ENCODE data around the gene MCL1. TPM values are rescaled to one million over a fixed set of nuclear protein-coding genes. Genes with fewer than 3 reads are reported as not detected.

Gene MCL1
- total RNA-seq, 1 donor from 2014 or later = 179 TPM

DNA sequence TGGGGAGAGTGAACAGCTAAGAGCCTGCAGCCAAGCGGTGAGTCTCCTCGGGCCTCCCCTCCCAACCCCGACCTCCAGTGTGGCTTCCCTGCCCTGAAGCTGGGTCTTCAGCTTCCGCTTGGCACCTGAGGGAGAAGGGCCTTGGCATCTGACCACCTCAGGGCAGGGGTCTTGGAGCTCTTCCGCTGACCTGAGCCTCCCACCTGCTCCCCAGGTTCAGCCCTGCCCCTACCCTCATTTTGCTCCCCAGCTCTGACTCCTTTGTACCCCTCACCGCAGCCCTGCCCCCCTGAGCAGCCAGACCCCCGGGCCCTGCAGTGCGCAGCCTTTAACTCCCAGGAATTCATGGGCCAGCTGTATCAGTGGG lies 25.3 kb downstream of the MCL1 start:
- Mint-ChIP-seq H3K4me1 (peaks cover 17% of the 10 kb centered on the region), H3K27me3 (ENCODE audit: low read depth) (peaks cover 18% of the 10 kb centered on the region), H3K9me3 (no peaks in the 10 kb centered on the region), H3K36me3 (ENCODE audit: low read depth) (no peaks in the 10 kb centered on the region), H3K27ac (ENCODE audit: unreplicated experiment) (no peak overlapping the region), H3K4me3 (no peak overlapping the region)
- TF ChIP-seq, protein P1, sequence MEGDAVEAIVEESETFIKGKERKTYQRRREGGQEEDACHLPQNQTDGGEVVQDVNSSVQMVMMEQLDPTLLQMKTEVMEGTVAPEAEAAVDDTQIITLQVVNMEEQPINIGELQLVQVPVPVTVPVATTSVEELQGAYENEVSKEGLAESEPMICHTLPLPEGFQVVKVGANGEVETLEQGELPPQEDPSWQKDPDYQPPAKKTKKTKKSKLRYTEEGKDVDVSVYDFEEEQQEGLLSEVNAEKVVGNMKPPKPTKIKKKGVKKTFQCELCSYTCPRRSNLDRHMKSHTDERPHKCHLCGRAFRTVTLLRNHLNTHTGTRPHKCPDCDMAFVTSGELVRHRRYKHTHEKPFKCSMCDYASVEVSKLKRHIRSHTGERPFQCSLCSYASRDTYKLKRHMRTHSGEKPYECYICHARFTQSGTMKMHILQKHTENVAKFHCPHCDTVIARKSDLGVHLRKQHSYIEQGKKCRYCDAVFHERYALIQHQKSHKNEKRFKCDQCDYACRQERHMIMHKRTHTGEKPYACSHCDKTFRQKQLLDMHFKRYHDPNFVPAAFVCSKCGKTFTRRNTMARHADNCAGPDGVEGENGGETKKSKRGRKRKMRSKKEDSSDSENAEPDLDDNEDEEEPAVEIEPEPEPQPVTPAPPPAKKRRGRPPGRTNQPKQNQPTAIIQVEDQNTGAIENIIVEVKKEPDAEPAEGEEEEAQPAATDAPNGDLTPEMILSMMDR (conservative IDR thresholded peaks at IDR 0.05) = no peak
- DNase-seq (ENCODE audit: low read depth, low spot score) = no peak

DNA sequence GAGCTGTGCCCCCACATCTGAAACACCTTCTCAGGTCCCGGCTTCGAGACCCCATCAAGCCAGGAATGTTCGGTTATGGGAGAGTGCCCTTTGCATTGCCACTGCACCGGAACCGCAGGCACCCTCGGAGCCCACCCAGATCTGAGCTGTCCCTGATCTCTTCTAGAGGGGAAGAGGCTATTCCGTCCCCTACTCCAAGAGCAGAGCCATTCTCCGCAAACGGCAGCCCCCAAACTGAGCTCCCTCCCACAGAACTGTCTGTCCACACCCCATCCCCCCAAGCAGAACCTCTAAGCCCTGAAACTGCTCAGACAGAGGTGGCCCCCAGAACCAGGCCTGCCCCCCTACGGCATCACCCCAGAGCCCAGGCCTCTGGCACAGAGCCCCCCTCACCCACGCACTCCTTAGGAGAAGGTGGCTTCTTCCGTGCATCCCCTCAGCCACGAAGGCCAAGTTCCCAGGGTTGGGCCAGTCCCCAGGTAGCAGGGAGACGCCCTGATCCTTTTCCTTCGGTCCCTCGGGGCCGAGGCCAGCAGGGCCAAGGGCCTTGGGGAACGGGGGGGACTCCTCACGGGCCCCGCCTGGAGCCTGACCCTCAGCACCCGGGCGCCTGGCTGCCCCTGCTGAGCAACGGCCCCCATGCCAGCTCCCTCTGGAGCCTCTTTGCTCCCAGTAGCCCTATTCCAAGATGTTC lies 25.9 kb downstream of the MCL1 start:
- H3K4me1 Mint-ChIP-seq = peaks cover 19% of the 10 kb centered on the region
- no peak overlapping the region for H3K27ac Mint-ChIP-seq (ENCODE audit: unreplicated experiment)
- peaks cover 20% of the 10 kb centered on the region for H3K27me3 Mint-ChIP-seq (ENCODE audit: low read depth)
- DNase-seq (ENCODE audit: low read depth, low spot score) = no peak
- peak overlapping the region; percentile 66 for H3K4me3 Mint-ChIP-seq
- no peaks in the 10 kb centered on the region for H3K9me3 Mint-ChIP-seq
- H3K36me3 Mint-ChIP-seq (ENCODE audit: low read depth) = no peaks in the 10 kb centered on the region
- TF ChIP-seq, protein P1 (conservative IDR thresholded peaks at IDR 0.05) = no peak

DNA sequence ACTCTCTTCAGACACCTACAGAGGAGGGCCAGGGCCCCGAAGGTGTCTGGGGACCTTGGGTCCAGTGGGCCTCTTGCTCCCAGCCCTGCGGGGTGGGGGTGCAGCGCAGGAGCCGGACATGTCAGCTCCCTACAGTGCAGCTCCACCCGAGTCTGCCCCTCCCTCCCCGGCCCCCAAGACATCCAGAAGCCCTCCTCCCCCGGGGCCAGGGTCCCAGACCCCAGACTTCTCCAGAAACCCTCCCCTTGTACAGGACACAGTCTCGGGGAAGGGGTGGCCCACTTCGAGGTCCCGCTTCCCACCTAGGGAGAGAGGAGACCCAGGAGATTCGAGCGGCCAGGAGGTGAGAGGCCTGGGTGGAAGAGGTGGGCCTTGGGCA lies 26.5 kb downstream of the MCL1 start:
- Mint-ChIP-seq H3K4me3 (peak overlapping the region; percentile 64), H3K36me3 (ENCODE audit: low read depth) (no peaks in the 10 kb centered on the region), H3K27ac (ENCODE audit: unreplicated experiment) (no peak overlapping the region), H3K4me1 (peaks cover 21% of the 10 kb centered on the region), H3K27me3 (ENCODE audit: low read depth) (peaks cover 22% of the 10 kb centered on the region), H3K9me3 (no peaks in the 10 kb centered on the region)
- DNase-seq (ENCODE audit: low read depth, low spot score) = no peak
- TF ChIP-seq, protein P1 (conservative IDR thresholded peaks at IDR 0.05) = no peak

DNA sequence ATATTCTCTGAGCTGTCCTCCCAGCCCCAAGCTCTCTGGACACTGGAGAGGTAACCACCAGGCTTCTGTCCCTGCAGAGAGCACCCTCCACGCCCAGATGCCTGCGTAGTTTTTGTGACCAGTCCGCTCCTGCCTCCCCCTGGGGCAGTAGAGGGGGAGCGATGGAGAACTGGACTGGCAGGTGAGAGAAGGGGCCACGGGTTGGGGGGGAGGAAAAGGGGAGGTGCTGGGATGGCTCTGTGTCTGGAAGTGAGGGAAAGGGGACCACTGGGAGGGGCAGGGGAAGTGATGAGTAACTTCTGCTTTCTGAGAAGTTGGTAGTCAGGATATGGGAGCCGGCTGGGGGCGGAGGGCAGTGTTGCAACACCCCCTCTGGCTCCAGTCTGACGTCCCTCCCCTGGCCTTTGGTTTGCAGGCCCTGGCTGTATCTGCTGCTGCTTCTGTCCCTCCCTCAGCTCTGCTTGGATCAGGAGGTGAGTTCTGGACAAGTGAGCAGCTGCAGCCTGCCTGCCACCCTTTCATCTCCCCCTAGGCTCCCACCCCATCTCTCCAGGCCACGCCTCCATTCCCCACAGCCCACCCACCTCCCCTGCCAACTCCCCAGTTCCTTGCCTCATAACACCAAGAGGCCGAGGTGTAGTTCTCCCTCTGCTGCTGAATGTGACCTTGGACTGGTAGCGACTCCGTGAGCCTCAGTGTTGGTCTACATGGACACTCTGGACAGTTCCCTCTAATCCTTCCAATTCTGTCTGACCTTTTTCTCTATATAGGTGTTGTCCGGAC lies 27.1 kb downstream of the MCL1 start:
- peak overlapping the region; percentile 64 for H3K4me3 Mint-ChIP-seq
- H3K36me3 Mint-ChIP-seq (ENCODE audit: low read depth) = no peaks in the 10 kb centered on the region
- TF ChIP-seq, protein P1 (conservative IDR thresholded peaks at IDR 0.05) = no peak
- no peaks in the 10 kb centered on the region for H3K9me3 Mint-ChIP-seq
- peaks cover 22% of the 10 kb centered on the region for H3K27me3 Mint-ChIP-seq (ENCODE audit: low read depth)
- H3K4me1 Mint-ChIP-seq = peaks cover 21% of the 10 kb centered on the region
- no peak for DNase-seq (ENCODE audit: low read depth, low spot score)
- no peak overlapping the region for H3K27ac Mint-ChIP-seq (ENCODE audit: unreplicated experiment)

DNA sequence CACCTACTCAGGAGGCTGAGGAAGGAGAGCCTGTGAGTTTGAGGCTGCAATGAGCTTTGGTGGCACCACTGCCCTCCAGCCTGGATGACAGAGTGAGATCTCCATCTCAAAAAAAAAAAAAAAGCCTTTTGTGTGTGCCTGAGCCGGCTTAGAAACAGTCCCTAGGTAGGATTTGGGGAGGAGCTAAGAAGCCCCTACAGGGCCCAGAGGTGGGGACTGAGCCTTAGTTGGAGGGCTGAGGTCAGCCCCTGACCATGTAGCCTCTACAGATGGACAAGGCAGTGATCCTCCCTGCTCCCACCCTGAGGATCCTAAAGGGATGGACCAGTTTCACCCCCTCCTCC lies 27.7 kb downstream of the MCL1 start:
- no peak overlapping the region for H3K4me3 Mint-ChIP-seq

More for the DNA sequence above, 27.7 kb downstream of the MCL1 start:
- peaks cover 25% of the 10 kb centered on the region for H3K27me3 Mint-ChIP-seq (ENCODE audit: low read depth)
- TF ChIP-seq, protein P1 (conservative IDR thresholded peaks at IDR 0.05) = no peak
- DNase-seq (ENCODE audit: low read depth, low spot score) = no peak
- H3K36me3 Mint-ChIP-seq (ENCODE audit: low read depth) = no peaks in the 10 kb centered on the region
- peaks cover 21% of the 10 kb centered on the region for H3K4me1 Mint-ChIP-seq
- H3K9me3 Mint-ChIP-seq = no peaks in the 10 kb centered on the region
- H3K27ac Mint-ChIP-seq (ENCODE audit: unreplicated experiment) = no peak overlapping the region

Data from neural crest cell (in vitro differentiated cells).